Activated B cell treated with CpG ODN at 0.5 μM for 24 hours (primary cell): ENCODE results near the gene ITPA. TPM values are rescaled to one million over a fixed set of nuclear protein-coding genes. Genes with fewer than 3 reads are reported as not detected.
"Not testable (repeated sequence)": the region's sequence is repeated elsewhere in the genome, so short reads cannot be mapped to it uniquely, and the experiment has no call there.

Experiments used
- ATAC-seq: fragments of 200-7000 bp; cut with Tn5 transposase; one replicate; pipeline ENCODE4 v1.10.0; 2021; ENCODE audit warnings: low read depth, mild to moderate bottlenecking, moderate library complexity
- CTCF ChIA-PET: fragments of 350-600 bp; sonication (Branson Sonifier 250); formaldehyde crosslinking; loops from one replicate; lab custom pipeline; 2021; ENCODE audit warnings: antibody characterized with exemption; lab: Charles Lee
- POLR2A ChIA-PET: fragments of 350-600 bp; sonication (Branson Sonifier 250); formaldehyde crosslinking; loops from one replicate; lab custom pipeline; 2021; ENCODE audit warnings: antibody characterized with exemption; lab: Charles Lee
- DNase-seq: peaks from one replicate; pipeline ENCODE4 v3.0.0; 2022
- H3K27ac Mint-ChIP-seq: one replicate; pipeline ENCODE4 v1.8.0; 2020; ENCODE audit warnings: mixed read lengths
- H3K27me3 Mint-ChIP-seq: one replicate; pipeline ENCODE4 v1.8.0; 2021; ENCODE audit warnings: mixed read lengths
- H3K36me3 Mint-ChIP-seq: one replicate; pipeline ENCODE4 v1.8.0; 2021; ENCODE audit warnings: low read depth, mixed read lengths
- H3K4me1 Mint-ChIP-seq: one replicate; pipeline ENCODE4 v1.8.0; 2021; ENCODE audit warnings: mixed read lengths
- H3K4me3 Mint-ChIP-seq: one replicate; pipeline ENCODE4 v1.8.0; 2020; ENCODE audit warnings: mild to moderate bottlenecking, mixed read lengths
- H3K9me3 Mint-ChIP-seq: one replicate; pipeline ENCODE4 v1.8.0; 2020; ENCODE audit warnings: mixed read lengths
- intact Hi-C: fragments of 100-400 bp; cut with micrococcal nuclease; formaldehyde crosslinking; loops from one replicate; pipeline ENCODE4 v1.15.1; 2024
- total RNA-seq: library from RNA; stranded (reverse); gene quantifications from 2 replicates; pipeline ENCODE4 v1.2.3, GENCODE V29; 2022
- TF ChIP-seq, protein P1 (sequence below): fragments of 200-600 bp; IDR thresholded peaks from one replicate; pipeline ENCODE4 v1.8.0; 2022; ENCODE audit warnings: antibody characterized with exemption, mild to moderate bottlenecking

Gene ITPA
- total RNA-seq, 1 donor from 2014 or later: 84.8 TPM

DNA sequence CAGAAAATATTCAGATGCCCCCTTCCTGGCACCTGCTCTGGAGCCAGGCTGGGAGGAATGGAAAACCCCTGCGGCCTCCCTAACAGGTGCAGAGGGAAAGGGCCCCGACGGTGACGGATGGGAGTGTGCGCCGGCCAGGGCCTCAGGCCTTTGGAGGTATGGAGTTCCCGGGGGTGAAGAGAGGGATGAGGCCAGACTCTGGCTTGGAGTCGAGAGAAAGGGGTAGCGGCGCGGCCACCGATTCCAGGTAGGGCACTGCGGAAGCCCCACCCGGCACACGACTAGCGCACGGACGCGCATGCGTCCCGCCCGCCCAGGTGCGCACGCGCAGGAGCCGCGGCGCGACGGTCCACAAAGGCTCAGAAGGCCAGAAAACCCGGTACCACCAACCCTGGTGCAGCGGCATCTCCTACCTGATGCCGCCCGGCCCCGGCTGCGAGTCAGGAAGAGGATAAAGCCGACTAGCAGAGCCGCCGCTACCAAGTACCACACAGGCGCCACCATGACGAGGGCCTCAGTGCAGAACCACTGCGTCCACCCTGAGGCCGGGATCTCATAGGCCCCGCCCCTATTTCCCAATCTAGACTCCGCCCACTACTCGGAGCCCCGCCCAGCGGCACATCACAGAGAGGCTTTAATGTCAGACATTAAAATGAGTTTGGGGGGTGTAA, 5.0 kb upstream of the ITPA start, which contains the start of gene DDRGK1:
Gene DDRGK1 (minus strand): TSS at position 559 of the 671 bp plus-strand sequence. CDS start 55 bp downstream, at position 504.
- peaks cover 31% of the 10 kb centered on the region for H3K36me3 Mint-ChIP-seq
- peak within 1 kb of the TSS; percentile 97 for H3K4me3 Mint-ChIP-seq
- peaks cover 22% of the 10 kb centered on the region for H3K4me1 Mint-ChIP-seq
- TF ChIP-seq, protein P1, sequence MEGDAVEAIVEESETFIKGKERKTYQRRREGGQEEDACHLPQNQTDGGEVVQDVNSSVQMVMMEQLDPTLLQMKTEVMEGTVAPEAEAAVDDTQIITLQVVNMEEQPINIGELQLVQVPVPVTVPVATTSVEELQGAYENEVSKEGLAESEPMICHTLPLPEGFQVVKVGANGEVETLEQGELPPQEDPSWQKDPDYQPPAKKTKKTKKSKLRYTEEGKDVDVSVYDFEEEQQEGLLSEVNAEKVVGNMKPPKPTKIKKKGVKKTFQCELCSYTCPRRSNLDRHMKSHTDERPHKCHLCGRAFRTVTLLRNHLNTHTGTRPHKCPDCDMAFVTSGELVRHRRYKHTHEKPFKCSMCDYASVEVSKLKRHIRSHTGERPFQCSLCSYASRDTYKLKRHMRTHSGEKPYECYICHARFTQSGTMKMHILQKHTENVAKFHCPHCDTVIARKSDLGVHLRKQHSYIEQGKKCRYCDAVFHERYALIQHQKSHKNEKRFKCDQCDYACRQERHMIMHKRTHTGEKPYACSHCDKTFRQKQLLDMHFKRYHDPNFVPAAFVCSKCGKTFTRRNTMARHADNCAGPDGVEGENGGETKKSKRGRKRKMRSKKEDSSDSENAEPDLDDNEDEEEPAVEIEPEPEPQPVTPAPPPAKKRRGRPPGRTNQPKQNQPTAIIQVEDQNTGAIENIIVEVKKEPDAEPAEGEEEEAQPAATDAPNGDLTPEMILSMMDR: no peak
- peak within 1 kb of the TSS; percentile 94 for H3K27ac Mint-ChIP-seq
- DNase-seq (peak; percentile 93), ATAC-seq (peak; percentile 93)
- ChIA-PET CTCF (no interaction called here), POLR2A (interaction anchor here (0.6 to 1.6 kb wide), 4 partner anchors 28 to 833 kb away, joined by 3 to 4 read pairs (median 4); partner anchors contain the start of genes FASTKD5 and UBOX5)
- intact Hi-C loops: loop anchor here (1.0 to 10.0 kb wide), 5 partner anchors 31 to 561 kb away; partner anchors contain the start of genes ADISSP, FASTKD5, LZTS3 and SLC4A11
- H3K27me3 Mint-ChIP-seq: no peaks in the 10 kb centered on the region
- H3K9me3 Mint-ChIP-seq: no peaks in the 10 kb centered on the region

DNA sequence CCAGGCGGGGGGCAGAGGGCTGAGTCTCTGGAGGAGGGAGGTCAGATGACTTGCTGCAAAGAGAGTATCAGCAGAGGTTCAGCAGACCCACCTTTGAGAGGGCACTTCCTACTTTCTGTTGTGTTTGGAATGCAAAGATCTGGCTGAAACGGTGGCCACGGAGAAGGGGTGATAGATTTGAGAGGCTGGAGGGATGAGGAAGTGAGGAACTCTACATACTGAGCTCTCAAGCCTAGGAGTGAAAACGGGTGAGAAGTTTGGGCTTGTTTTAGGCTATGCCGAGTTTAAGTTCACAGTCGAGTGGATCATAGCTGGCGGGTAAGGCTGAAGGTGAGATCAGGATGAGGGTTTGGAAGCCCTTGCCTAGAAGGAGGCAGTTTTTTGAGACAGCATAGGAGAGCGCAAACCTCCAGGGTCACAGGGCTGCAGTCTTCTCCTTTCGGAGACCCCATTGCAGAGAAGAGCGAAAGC, 477 bp upstream of the ITPA start:
- ATAC-seq: peak; percentile 3
- CTCF ChIA-PET: interaction anchor here (1.0 kb wide), 1 partner anchor 10 kb away, joined by 3 read pairs; no protein-coding TSS in a partner anchor
- no peaks in the 10 kb centered on the region for H3K9me3 Mint-ChIP-seq
- H3K4me3 Mint-ChIP-seq: peak overlapping the region; percentile 98
- peak overlapping the region; percentile 86 for H3K27ac Mint-ChIP-seq
- H3K27me3 Mint-ChIP-seq: no peaks in the 10 kb centered on the region
- no peak for DNase-seq
- H3K36me3 Mint-ChIP-seq: peaks cover 27% of the 10 kb centered on the region
- POLR2A ChIA-PET: interaction anchor here (0.6 to 1.9 kb wide), 8 partner anchors 11 to 571 kb away, joined by 3 to 10 read pairs (median 6); partner anchors contain the start of genes FASTKD5, MRPS26 and UBOX5
- TF ChIP-seq, protein P1: no peak
- H3K4me1 Mint-ChIP-seq: peaks cover 32% of the 10 kb centered on the region
- intact Hi-C loops: loop anchor here (1.0 to 10.0 kb wide), 4 partner anchors 9 to 556 kb away; partner anchors contain the start of genes ADISSP and ATRN

DNA sequence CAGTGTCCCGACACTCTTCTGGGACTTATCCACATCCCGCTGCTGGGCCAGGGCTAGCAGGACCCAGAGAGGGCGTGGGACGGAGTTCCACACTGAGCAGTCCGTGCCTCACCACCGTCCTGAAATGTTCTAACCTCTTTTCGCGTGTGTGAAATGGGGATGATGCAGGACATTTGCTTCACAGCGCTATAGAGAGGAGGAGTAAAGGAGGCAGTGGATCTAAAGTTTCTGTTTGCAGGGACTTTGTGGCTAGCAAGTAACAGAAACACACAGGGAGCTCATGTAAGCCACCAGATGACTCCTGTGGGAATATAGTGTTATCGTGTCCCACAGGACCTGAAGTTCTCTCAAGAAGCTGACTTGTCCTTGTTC, 634 bp downstream of the ITPA start:
- H3K27me3 Mint-ChIP-seq: no peaks in the 10 kb centered on the region
- ChIA-PET CTCF (interaction anchor here (1.0 to 1.2 kb wide), 2 partner anchors 9 to 11 kb away, joined by 3 read pairs; no protein-coding TSS in a partner anchor), POLR2A (interaction anchor here (0.6 to 1.9 kb wide), 5 partner anchors 13 to 212 kb away, joined by 3 to 10 read pairs (median 5); partner anchors contain the start of genes FASTKD5 and UBOX5)
- intact Hi-C loops: loop anchor here (1.0 to 10.0 kb wide), 4 partner anchors 8 to 555 kb away; partner anchors contain the start of genes ADISSP and ATRN
- H3K36me3 Mint-ChIP-seq: peaks cover 27% of the 10 kb centered on the region
- H3K4me1 Mint-ChIP-seq: peaks cover 27% of the 10 kb centered on the region
- no peak for DNase-seq
- peak; percentile 25 for ATAC-seq
- peak overlapping the region; percentile 98 for H3K4me3 Mint-ChIP-seq
- H3K9me3 Mint-ChIP-seq: no peaks in the 10 kb centered on the region
- TF ChIP-seq, protein P1: no peak
- peak overlapping the region; percentile 86 for H3K27ac Mint-ChIP-seq

DNA sequence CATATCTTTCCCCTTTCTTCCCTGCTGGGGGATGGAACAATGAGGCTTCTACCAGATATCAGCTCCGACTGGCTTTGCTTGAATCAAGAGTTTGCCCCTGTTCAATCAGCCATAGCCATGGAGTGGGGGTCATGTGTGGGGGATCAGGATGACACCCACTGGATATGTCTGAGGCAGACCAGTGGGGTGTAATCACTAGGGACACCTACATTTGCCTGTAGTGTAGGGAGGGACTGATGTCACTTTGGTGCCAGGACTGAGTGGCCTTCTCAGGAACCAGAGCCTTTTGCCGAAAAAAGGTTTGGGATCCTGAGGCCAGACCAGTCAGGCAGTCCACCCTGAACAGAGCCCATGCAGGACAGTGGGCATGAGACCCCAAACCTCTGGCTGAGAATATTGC, 1.0 kb downstream of the ITPA start:
- intact Hi-C loops: no loop called here
- DNase-seq: no peak
- Mint-ChIP-seq H3K27ac (no peak overlapping the region), H3K36me3 (peaks cover 30% of the 10 kb centered on the region), H3K27me3 (no peaks in the 10 kb centered on the region), H3K9me3 (no peaks in the 10 kb centered on the region), H3K4me3 (peak overlapping the region; percentile 98), H3K4me1 (peaks cover 27% of the 10 kb centered on the region)
- no peak for ATAC-seq
- CTCF ChIA-PET: interaction anchor here (1.2 kb wide), 1 partner anchor 10 kb away, joined by 3 read pairs; no protein-coding TSS in a partner anchor
- TF ChIP-seq, protein P1: no peak
- POLR2A ChIA-PET: interaction anchor here (0.6 kb wide), 1 partner anchor 212 kb away, joined by 10 read pairs; no protein-coding TSS in a partner anchor

DNA sequence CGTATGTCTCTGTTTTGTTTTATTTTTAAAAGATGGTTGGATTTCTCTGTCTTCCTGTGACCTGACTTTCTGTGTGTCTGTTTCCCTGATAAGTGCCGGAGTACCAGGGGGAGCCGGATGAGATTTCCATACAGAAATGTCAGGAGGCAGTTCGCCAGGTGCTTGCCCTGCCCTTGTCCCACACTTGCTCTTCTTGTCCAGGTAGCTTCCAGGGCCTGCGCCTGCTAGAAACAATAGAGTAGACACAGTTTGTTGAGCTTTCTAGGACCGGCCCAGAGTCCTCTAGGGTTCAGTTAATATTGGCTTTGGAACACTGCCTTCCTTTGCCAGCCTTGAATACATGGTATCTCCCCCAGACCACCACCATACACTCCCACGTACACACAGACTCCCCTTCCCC, 3.9 kb downstream of the ITPA start:
- CTCF ChIA-PET: no interaction called here
- no peaks in the 10 kb centered on the region for H3K27me3 Mint-ChIP-seq

DNA sequence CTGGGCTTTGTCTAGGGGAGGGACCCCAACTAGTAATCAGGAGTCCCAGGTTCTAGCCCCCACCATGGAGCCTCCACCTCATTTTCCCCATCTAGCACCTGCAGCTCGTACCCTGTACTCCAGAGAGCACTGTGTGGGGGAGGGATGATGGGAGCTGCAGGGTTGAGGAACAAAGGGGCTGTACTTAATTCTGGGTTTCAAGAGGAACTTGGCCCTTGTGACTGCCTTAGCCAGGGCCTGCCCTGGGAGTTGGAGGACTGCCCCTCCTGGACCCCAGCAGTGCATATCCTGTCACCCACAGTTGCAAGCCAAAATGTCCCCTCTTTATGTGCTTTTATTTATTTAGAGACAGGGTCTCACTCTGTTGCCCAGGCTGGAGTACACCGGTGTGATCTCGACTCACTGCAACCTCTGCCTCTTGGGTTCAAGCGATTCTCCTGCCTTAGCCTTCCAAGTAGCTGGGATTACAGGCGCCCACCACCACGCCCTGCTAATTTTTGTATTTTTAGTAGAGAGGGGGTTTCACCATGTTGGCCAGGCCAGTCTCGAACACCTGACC, 6.1 kb downstream of the ITPA start:
- ATAC-seq, H3K9me3 Mint-ChIP-seq, DNase-seq, CTCF ChIA-PET, H3K27me3 Mint-ChIP-seq, H3K4me3 Mint-ChIP-seq, H3K27ac Mint-ChIP-seq: not testable (repeated sequence)
- POLR2A ChIA-PET: interaction anchor here (0.6 to 0.7 kb wide), 4 partner anchors 27 to 67 kb away, joined by 3 to 6 read pairs (median 3); no protein-coding TSS in a partner anchor
- Mint-ChIP-seq H3K4me1 (peaks cover 13% of the 10 kb centered on the region), H3K36me3 (peaks cover 32% of the 10 kb centered on the region)
- intact Hi-C loops: loop anchor here (5.0 kb wide), 1 partner anchor 192 kb away; the partner anchor contains the start of gene DNAAF9

More for the DNA sequence above, 3.9 kb downstream of the ITPA start:
- no peak overlapping the region for H3K4me3 Mint-ChIP-seq
- TF ChIP-seq, protein P1: no peak
- H3K9me3 Mint-ChIP-seq: no peaks in the 10 kb centered on the region
- ATAC-seq (no peak), DNase-seq (no peak)
- POLR2A ChIA-PET: no interaction called here
- intact Hi-C loops: no loop called here
- peaks cover 33% of the 10 kb centered on the region for H3K36me3 Mint-ChIP-seq
- peaks cover 25% of the 10 kb centered on the region for H3K4me1 Mint-ChIP-seq
- H3K27ac Mint-ChIP-seq: no peak overlapping the region
